HG03432 (cell line): ENCODE data around the gene NUDT3.
"Not testable (repeated sequence)": the region's sequence is repeated elsewhere in the genome, so short reads cannot be mapped to it uniquely, and the experiment has no call there.

Experiments used
- ATAC-seq: cut with Tn5 transposase; IDR thresholded peaks from one replicate; pipeline ENCODE4 v1.9.1; 2021; ENCODE audit warnings: mild to moderate bottlenecking, moderate library complexity; ENCODE audit not compliant: unreplicated experiment

The NUDT3 gene

DNA sequence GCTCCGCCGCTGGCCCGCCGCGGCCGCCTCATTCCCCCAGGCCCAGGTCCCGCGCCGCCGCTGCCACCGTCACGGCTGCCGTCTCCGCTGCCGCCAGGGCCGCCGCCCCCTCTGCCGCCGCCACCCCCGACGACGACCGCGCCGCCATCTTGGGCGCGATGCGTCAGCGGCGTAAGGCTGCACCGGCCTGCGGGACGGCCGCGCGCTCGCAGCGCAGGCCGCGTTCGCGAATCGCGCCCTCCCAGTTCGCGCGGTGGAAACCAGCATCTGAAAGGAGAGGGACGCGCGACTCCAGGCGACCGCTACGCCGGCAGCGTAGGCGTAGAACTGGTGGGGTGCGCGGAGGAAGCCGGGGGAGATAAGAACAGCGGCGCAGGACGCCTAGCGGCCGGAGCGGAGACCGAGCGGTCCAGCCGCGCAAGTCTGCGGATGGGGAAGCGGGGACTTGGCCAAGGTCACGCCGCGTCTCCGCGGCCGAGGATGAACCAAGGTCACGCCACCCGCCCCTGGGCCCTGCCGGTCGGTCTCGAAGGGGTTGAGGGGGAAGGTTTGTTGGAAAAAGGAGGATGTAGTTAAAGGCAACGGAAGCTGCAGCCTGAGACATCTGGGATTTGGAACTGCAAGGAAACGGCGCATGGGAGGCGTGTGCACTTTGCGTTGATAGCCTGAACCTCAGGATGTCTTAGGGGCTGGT is at the start of gene NUDT3:
NUDT3 (minus strand) TSS at position 173 of the 694 bp plus-strand sequence. CDS start 307 bp downstream, outside the sequence.
- ATAC-seq = peak; percentile 84

DNA sequence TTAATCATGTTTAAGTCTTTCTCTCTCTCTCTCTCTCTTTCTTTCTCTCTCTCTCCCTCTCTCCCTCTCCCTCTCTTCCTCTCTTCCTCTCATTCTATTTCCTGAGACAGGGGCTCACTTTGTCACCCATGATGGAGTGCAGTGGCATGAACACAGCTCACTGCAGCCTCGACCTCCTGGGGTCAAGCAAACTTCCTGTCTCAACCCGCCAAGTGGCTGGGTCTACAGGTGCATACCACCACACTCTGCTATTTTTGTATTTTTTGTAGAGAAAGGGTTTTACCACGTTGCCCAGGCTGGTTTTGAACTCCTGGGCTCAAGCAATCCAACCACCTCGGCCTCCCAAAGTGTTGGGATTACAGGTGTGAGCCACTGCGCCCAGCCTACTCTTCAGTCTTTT is 49.1 kb upstream of the NUDT3 start:
- ATAC-seq = no peak

DNA sequence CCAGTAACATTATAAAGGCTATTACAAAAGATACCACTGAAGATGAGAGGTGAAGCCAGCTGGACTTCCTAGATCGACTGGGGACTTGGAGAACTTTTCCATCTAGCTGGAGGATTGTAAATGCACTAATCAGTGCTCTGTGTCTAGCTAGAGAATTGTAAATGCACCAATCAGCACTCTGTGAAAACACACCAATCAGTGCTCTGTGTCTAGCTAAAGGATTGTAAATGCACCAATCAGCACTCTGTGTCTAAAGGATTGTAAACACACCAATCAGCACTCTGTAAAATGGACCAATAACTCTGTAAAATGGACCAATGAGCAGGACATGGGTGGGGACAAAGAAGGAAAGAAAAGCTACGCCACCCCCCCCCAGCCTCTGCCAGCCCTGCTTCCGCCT is 47.0 kb upstream of the NUDT3 start:
- no peak for ATAC-seq

DNA sequence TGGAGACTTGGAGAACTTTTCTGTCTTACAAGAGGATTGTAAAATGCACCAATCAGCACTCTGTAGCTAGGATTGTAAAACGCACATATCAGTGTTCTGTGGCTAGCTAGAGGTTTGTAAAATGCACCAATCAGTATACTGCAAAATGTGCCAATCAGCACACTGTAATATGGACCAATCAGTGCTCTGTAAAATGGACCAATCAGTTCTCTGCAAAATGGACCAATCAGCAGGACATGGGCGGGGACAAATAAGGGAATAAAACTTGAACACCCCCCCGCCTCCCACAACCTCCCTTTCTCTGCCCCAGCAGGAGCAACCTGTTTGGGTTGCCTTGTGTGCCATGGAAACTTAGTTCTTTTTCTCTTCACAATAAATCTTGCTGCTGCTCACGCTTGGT is 46.2 kb upstream of the NUDT3 start:
- no peak for ATAC-seq

DNA sequence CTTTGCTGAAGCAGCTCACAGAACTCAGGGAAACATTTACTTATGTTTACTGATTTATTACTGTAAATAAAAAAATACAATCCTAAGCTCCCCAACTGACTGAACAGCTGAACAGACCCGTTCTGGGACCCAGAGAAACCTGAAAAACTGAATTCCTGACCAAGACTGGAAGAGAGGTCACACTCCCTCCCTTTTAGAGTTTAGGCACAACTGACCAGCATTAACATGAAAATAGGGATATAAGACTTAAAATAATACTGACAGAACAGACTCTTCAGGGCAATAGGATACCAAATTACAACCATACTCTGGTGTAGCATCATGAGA is 45.1 kb upstream of the NUDT3 start:
- ATAC-seq = no peak

DNA sequence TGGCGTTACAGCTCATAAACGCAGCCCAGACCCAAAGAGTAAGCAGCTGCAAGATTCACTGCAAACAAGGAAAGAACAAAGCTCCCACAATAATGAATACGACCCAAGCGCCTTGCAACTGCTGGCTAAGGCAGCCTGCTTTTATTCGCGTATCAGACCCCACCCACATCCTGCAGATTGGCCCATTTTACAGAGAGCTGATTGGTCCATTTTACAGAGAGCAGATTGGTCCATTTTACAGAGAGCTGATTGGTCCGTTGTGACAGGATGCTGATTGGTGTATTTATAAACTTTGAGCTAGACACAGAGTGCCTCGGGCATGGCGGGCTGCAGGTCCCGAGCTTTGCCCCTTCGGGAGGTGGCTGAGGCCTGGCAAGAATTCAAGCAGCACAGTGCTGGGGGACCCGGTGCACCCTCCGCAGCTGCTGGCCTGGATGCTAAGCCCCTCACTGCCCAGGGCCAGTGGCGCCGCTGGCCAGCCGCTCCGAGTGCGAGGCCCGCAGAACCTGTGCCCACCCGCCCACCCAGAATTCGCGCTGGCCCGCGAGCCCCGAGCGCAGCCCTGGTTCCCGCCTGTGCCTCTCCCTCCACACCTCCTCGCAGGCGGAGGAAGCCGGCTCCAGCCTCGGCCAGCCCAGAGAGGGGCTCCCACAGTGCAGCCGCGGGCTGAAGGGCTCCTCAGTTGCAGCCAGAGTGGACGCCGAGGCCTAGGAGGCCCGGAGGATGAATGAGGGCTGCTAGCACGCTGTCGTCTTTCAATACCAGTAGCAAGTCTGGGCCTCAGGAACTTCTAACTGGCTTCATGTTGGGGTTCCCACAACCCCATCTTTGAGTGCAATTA is 44.6 kb upstream of the NUDT3 start:
- ATAC-seq = no peak

DNA sequence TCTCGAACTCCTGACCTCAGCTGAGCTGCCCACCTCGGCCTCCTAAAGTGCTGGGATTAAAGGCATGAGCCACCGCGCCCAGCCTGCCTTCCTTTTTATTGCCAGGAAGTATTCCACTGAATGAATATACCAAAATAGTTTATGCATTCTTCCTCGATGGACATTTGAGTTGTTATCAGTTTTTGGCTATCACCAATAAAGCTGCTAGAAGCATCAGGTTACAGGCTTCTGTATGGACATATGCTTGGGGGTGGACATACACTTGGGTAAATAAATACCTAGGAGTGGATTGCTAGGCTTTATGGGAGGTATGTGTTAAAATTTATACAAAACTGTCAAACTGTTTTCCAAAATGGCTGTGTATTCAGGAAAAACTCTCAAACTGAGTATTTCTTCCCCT is 43.4 kb upstream of the NUDT3 start:
- no peak for ATAC-seq

DNA sequence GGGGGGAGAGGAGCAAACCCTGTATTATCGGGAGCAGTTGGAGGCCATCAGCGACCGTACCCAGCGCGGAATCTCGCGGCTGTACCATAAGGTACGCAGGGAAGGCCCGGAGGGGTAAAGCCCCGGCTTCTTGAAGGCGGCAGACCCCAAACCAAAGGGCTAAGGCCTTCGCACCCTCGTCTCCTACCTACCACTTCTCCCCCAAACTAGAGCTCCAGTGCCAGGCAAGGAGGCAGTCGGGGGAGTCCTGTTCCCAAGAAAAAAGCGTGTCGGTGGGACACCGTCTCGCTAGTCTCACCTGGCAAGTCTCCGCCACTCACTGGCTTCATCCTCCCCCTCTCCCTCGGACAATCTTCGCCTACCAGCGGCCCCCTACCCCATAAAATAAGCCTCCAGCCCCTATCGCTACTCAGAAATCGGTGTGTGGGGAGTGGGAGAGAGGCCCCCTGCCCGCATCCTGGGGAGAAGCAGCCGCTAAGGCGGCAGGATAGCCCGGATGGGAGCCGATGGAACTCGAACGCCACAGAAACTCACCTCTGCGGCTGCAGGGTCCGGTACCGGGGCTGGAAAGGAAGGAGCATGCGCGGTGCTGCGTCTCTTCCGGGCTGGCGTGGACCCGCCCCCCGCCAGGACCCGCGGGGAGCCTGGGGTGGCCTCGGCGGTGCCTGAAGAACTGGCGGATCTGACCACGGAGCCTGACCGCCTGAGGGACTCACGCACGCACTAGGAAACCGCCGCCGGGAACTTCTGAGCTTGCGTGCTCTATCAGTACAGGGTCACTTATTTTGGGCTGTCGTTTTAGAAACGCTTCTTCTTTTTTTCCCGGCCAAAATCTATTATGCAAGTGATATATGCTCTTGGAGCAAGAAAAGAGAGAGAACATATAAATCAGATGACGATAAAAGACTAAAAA is 33.3 kb upstream of the NUDT3 start, which contains the start of gene RPS10:
RPS10 (minus strand) TSS at position 572 of the 913 bp plus-strand sequence. CDS start 848 bp downstream, outside the sequence.
- peak; percentile 88 for ATAC-seq

DNA sequence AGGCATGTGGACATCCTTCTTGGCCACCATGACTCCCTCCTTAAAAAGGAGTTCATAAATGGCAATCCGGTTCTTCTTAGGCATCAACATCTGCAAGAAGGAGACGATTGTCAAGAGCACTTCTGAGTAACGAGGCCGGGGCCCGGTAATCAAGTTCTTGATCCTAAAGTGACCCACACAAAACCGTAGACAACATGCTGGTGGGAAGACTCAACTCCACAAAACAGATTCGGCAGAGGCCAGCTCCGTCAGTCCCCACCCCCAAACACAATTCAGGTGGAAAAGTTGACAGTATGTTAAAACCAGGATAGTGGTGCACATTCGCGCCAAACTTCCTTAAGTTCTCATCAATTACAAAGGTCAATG is 32.6 kb upstream of the NUDT3 start:
- ATAC-seq = no peak

DNA sequence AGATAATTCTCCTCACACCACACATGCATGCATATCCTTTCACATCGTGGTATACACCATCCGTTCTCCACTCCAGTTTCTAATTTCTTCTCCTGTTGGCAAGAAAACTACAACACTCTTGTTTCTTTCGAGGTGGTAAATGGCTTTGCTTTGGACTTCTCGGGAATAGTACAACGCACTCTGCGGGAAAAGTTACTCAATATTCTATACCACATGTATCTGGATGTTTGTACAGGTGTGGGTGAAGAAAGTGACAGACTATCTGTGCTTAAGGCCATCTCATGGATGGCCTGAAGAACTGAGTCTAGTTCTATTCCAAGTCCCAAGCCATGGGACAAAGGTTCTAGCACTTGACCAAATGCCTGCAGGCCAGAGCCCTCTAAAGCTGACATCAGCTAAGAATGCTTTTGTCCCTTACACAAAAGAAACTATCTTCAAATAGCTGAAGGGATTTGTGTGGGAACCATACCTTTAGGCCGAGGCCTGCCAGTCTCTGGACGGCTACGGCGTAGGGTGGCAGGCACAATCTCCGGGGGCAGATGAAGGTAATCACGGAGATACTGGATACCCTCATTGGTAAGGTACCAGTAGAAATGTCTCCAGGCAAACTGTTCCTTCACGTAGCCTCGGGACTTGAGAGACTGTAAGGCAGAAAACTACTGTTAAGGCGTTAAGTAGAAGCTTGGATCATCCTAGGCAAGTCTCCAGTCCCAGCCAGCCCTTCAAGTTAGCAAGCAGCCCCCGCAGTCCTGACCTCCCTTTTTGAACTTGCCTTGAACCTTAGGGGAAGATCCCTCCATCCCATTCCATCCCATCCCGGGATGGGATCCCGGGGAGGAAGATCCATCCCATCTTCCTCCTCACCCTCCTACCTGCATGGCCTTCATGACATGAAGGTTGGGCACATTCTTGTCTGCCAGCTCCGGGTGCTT is 32.0 kb upstream of the NUDT3 start:
- ATAC-seq = no peak

DNA sequence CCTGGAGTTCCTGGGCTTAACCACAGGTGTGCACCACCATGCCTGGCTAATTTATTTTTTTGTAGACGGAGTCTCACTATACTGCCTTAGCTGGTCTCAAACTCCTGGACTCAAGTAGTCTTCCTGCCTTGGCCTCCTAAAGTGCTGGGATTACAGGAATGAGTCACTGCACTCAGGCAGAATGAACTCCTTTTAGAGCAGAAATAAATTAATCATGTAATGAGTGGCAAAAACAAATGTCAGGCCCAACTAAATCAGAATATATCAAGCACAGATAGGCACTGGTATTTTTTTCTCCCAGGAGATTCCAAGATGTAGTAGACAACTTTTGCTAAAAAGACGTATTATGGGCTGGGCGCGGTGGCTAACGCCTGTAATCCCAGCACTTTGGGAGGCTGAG is 30.8 kb upstream of the NUDT3 start:
- ATAC-seq = no peak

DNA sequence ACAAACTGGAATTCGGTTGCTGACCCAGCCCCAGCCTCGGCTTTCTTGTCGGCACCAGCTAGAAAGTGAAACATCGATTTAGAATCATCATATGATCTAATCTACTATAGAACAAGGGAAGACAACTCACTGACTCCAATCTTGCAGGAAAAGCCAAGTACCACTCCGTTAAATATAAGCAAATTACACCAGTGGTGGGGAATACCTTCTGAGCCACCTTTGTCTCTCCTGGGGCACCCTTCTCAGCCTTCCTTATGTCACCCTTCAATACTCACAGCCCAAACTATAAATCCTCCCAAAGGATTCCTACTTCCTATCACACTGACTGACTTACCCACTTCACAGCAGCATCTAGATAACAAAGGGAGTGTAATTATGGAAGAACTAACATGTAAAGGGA is 25.9 kb upstream of the NUDT3 start:
- no peak for ATAC-seq

DNA sequence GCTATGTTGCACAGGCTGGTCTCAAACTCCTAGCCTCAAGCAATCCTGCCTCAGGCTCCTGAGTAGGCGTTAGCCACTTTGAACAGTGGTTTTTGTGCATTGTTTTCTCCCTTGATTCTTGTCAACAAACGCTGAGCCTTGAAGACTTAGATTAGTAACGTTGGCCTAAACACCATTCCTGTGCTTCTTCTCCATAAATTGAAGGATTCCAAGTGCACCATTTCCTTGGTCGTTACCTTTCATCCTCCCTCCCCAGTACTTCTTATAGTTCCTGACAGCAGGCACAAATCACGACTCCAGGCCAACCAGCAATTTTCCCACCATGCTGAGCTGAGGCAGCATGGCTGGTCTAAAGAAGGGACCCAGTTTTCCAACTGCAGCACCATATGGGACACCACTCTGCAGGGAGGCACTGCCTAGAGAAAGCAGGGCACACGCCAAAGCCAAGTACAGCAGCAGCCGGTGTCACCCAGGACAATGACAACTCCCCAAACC is 24.5 kb upstream of the NUDT3 start:
- no peak for ATAC-seq

DNA sequence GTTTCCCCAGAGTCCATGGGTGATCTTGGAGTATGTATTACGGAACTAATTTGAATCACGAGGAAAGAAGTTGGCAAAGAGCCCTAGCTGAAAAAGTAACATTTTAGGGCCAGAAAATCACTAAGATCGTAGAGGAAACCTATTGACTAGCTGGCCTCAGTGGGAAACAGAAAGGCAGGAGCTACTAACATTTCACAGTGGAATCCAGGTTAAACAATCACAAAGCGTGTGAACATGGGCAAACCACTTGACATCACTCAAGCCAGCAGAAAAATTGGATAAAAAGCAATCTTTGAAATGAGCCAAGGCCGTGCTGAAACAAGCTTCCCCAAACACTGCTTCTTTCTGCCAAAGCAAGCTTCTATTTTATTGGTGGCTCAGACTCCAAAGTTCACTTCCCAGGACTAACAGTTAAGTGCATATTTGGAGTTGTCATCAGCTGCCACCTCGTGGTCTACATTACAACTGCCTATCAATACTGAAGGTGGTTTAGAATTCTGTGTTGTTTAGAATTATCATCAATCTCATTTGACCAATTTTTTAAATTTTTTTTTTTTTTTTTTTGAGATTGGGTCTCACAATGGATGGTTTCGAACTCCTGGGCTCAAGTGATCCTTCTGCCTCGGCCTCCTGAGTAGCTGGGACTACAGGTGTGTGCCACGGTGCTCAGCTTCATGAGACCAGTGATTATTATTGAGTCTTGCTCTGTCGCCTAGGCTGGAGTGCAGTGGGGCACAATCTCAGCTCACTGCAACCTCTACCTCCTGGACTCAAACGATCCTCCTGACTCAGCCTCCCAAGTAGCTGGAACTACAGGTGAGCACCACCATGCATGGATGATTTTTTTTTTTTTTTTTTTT is 22.8 kb upstream of the NUDT3 start:
- ATAC-seq = no peak

DNA sequence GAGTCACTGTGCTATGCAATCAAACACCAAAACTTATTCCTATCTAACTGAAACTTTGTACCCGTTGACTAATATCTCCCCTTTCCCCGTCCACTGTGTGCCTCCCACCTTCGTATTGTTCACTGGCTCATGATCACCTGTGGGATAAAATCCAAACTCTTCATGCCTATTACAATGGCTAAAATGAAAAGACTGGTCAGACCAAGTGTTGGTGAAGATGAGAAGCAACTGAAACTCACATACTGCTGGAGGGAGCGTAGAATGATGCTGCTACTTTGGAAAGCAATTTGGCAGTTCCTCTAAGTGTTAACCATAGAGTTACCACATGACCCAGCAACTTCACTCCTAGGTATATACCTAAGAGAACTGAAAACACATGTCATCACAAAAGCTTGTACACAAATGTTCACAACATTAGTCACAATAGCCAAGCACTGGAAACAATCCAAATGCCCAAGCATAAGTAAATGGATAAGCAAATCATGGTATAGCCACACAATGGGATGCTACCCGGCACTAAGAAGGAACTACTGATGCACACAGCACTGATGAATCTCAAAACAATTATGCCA is 20.3 kb upstream of the NUDT3 start:
- ATAC-seq = no peak

DNA sequence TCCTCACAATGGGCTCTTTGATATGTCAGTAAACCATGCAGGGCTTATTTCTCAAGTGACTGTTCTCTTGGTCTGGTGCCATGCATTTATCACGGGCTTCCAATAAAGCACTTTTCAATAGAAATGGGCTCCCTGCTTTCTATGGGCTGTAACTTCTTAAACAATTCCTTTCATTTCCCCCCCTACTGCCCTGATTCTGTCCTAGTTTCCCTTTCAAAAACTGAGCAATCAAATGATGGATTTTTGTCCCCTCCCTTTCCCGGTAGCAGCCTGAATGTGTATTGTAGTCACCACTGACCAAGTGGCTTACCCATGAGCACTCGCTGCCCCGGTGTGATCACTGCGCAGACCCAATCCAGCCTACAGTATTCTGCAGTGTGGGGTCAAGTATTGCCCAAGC is 19.5 kb upstream of the NUDT3 start:
- no peak for ATAC-seq

DNA sequence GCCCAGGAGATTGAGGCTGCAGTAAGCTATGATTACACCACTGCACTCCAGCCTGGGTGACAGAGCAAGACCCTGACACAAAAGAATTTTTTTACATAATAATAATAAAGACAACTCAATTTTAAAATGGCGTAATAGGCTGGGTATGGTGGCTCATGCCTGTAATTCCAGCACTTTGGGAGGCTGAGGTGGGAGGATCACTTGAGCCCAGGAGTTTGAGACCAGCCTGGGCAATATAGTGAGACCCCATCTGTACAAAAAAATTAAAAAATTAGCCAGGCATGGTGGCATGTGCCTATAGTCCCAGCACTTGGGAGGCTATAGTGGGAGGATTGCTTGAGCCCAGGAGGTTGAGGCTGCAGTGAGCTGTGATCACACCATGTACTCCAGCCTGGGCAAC is 15.4 kb upstream of the NUDT3 start:
- ATAC-seq = not testable (repeated sequence)

DNA sequence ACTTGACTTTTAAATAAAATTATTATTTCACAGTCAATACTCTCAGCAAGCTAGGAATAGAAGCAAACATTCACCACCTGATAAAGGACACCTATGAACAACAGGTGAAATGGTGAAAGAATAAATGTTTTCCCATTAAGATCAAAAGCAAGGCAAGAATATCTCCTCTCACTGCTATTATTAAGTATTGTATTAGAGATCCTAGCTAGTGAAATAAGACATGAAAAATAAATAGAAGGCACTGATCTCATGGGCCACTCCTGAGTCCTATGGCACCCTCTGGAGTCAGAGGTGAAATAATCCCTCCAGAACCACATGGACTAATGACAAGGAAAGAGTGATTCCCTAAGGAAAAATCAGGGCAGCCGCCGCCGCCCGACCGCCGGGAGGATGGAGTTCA is 4.0 kb upstream of the NUDT3 start:
- no peak for ATAC-seq

DNA sequence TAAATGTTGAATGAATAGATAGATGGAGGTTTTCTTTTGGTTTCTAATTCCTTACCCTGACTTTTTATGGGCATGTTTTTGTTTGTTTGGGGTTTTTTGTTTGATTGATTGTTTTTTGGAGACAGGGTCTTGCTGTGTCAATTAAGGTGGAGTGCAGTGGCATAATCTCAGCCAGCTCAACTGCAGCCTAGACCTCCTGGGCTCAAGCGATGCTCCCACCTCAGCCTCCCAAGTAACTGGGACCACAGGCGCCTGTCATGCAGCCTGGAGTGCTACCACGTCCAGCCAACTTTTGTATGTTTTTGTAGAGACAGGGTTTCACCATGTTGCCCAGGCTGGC is 1.5 kb upstream of the NUDT3 start:
- no peak for ATAC-seq
